Aorta (tissue), 5 donors: Measurements from ENCODE around the gene S1PR3. TPM values are rescaled to one million over a fixed set of nuclear protein-coding genes. Genes with fewer than 3 reads are reported as not detected.

Experiments used
- ATAC-seq: fragments of 200-7000 bp; cut with Tn5 transposase; one replicate; pipeline ENCODE4 v1.9.1; 2022; ENCODE audit warnings: moderate library complexity; ENCODE audit not compliant: low FRiP score
- DNase-seq, 2 donors: peaks; one replicate each; pipeline ENCODE4 v3.0.0-alpha.2; 2020
- H3K27ac ChIP-seq, 2 donors: one replicate each; pipeline ENCODE4 v1.5.1; 2013; ENCODE audit warnings: low read length in 2 of 2, mild to moderate bottlenecking in 2 of 2, moderate library complexity in 2 of 2, control low read depth in 1 of 2, inconsistent platforms in 1 of 2, low read depth in 1 of 2
- H3K27me3 ChIP-seq, 2 donors: one replicate each; pipeline ENCODE4 v1.6.1; 2013; ENCODE audit warnings: control low read depth in 1 of 2, low read length in 1 of 2, mild to moderate bottlenecking in 1 of 2, moderate library complexity in 1 of 2; ENCODE audit not compliant: insufficient read depth in 2 of 2, control insufficient read depth in 1 of 2
- H3K36me3 ChIP-seq, 2 donors: one replicate each; pipeline ENCODE4 v1.6.1; 2013; ENCODE audit warnings: control low read depth in 1 of 2, low read length in 1 of 2, mild to moderate bottlenecking in 1 of 2; ENCODE audit not compliant: insufficient read depth in 2 of 2, control insufficient read depth in 1 of 2
- H3K4me1 ChIP-seq, 2 donors: one replicate each; pipeline ENCODE4 v1.6.1; 2013; ENCODE audit warnings: low read length in 2 of 2, control low read depth in 1 of 2, mild to moderate bottlenecking in 1 of 2, moderate library complexity in 1 of 2; ENCODE audit not compliant: insufficient read depth in 2 of 2, control insufficient read depth in 1 of 2
- H3K4me3 ChIP-seq, 2 donors: one replicate each; pipeline ENCODE4 v1.5.1; 2013; ENCODE audit warnings: low read length in 2 of 2, control low read depth in 1 of 2, mild to moderate bottlenecking in 1 of 2
- H3K9me3 ChIP-seq: one replicate; pipeline ENCODE4 v1.6.1; 2013; ENCODE audit warnings: mild to moderate bottlenecking, low read length; ENCODE audit not compliant: control insufficient read depth
- WGBS, 2 donors: extraction: QIAGEN DNeasy Blood & Tissue Kit; methylation state at CpG; one replicate each; pipeline ENCODE4 v1.1.7; 2013; 5-methylcytosine and 5-hydroxymethylcytosine counted together
- intact Hi-C, 2 donors: fragments of 100-400 bp; cut with DNase I; formaldehyde crosslinking; loops; one replicate each; pipeline versions ENCODE4 v1.14.2 to v1.15.0; 2022
- polyA plus RNA-seq, 2 donors: library from polyadenylated mRNA; stranded (reverse); fragments of 200-250 nt; gene quantifications; one replicate each; pipeline ENCODE4 v1.2.3, GENCODE V29; 2013
- total RNA-seq, 2 donors: library from RNA; stranded (reverse); fragmentation: NEBNext Ultra II Directional; extraction: Animal tissue kit (Norgen Biotek cat#: 25700); gene quantifications; one replicate each; pipeline ENCODE4 v1.2.1, GENCODE V29; 2021
- donor health status: healthy with polysubstance abuse.
- donor health status: Bipolar disorder and iron deficiency.
- donor health status: DM: no; HTN: no; CAD: no.
- donor health status: DM: no; HTN: no; CAD: no.
- donor health status: DM: yes; HTN: yes; CAD: no.

The S1PR3 gene
- total and polyA plus RNA-seq, 4 donors, result 31.1 to 139 (median 46.5) TPM

DNA sequence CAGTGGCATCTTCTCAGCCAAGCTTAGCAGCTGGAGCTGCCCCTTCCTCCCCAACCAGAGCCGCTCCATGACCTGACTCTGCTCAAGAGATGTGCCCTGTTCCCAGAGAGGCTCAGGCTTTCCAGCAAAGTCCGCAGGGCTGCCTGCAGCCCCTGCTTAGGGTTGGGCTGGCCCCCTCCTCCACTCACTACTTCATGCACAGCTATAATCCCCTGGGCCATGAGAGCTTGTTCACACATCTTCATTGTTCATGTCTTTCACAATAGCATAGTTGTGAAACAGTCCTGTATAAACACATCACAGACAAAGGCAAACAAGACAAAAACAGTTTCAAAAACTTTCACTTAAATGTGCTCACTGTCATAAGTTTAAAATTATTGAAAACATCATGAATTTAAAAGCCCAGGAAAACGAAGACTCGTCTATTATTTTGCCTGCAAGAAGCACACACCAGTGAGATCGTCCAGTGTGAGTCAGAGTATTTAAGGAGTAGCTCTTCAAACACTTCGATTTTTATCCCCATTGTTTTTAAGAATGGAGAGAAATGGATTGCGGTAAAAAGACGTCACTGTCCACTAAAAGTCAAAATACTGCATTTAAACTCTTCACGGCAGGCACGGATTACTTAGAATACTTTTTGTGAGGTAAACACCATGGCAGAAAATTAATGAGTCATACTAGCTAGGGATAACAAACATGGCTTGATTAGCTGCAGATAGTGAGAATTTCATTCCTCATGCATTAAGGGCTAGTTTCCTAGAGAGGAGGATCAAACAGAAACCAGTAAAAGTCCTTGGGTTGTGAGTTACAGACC, 40.7 kb upstream of the S1PR3 start:
- Histone ChIP-seq H3K9me3 (peaks cover 1% of the 10 kb centered on the region), H3K4me1 (peaks cover 0 to 2% of the 10 kb centered on the region in 2 donors), H3K27ac (no peak overlapping the region), H3K36me3 (no peaks in the 10 kb centered on the region), H3K4me3 (no peak overlapping the region), H3K27me3 (no peaks in the 10 kb centered on the region)
- DNase-seq (no peak), ATAC-seq (no peak)
- WGBS, 2 donors, result 74 to 75% methylated on average over 10 of the region's 10 CpGs
- intact Hi-C loops, result no loop called here

DNA sequence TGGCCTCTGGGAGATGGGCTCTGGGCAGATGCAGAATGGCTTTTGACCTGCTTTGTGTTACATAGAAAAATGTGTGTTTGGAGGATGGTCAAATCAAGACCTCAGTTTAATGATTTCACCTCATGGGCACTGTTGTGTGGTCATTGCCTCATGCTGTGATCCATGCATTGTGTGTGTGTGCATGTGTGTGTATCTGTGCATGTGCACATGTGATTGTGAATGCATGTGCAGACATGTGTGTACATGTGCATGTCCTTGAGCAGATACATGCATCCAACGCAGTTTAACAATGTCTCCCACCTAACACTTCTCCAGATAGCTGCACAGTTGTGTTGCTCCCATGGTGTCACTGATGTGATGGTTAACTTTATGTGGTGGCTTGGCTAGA, 40.1 kb upstream of the S1PR3 start:
- Histone ChIP-seq H3K9me3 (peaks cover 1% of the 10 kb centered on the region), H3K27me3 (no peaks in the 10 kb centered on the region), H3K4me1 (peaks cover 0 to 2% of the 10 kb centered on the region in 2 donors), H3K36me3 (no peaks in the 10 kb centered on the region), H3K27ac (no peak overlapping the region), H3K4me3 (no peak overlapping the region)
- no peak for ATAC-seq
- no peak for DNase-seq
- WGBS, 2 donors, result 96% methylated on average over 1 of the region's 1 CpG
- intact Hi-C loops, result no loop called here

DNA sequence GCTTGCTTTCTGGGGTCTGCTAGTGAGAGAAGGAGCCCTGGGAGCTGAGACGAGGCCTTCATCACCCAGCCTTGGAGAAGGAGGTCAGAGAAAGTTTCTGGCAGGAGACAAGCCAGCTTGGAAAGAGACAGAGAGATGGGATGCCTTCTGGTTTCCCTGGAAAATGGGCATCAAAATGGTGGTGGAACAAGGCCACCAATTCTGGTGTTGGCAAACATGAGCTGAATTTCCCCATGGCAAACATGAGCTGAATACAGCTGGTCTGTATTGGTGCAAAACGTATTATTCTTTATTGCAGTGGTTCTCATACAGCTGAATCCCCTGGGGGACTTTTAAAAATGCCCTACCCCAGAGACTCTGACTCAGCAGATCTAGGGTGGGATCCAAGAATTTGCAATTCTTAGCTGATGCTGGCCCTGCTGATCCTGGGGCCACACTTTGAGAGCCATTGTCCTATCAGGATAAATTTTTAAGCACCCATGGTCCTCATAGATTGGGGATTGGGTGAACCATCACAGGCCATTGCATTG, 39.1 kb upstream of the S1PR3 start:
- Histone ChIP-seq H3K36me3 (no peaks in the 10 kb centered on the region), H3K4me1 (peaks cover 0 to 2% of the 10 kb centered on the region in 2 donors), H3K4me3 (no peak overlapping the region), H3K27me3 (no peaks in the 10 kb centered on the region), H3K27ac (no peak overlapping the region), H3K9me3 (peaks cover 1% of the 10 kb centered on the region)
- DNase-seq (no peak), ATAC-seq (no peak)
- intact Hi-C loops, result no loop called here
- WGBS, 2 donors, result 79 to 87% methylated on average over 2 of the region's 2 CpGs

DNA sequence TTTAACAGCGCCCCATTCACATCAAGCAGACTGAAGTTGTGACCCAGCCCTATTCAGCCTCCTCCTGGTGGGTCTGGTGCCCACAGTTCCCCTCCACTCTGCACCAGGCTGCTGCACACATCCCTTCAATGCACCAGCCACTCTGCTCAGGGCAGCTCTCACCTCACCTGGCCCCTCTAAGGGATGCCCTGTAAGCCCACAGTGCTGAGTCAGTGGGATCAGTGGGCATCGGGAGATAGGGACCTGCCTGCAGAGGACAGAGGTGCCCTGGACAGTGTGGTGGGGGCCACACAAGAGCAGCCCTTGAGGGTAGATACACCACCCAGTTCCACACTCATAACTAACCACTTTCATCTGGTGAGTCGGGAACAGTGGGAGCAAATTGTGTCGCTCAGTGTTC, 38.3 kb upstream of the S1PR3 start:
- no peaks in the 10 kb centered on the region for H3K36me3 ChIP-seq
- no peaks in the 10 kb centered on the region for H3K27me3 ChIP-seq
- H3K9me3 ChIP-seq, result peaks cover 1% of the 10 kb centered on the region
- 85 to 90% methylated on average over 4 of the region's 4 CpGs for WGBS, 2 donors
- no peak for DNase-seq
- no peak overlapping the region for H3K27ac ChIP-seq
- no peak overlapping the region for H3K4me3 ChIP-seq
- intact Hi-C loops, result no loop called here
- ATAC-seq, result peak; percentile 26
- peaks cover 0 to 2% of the 10 kb centered on the region in 2 donors for H3K4me1 ChIP-seq

DNA sequence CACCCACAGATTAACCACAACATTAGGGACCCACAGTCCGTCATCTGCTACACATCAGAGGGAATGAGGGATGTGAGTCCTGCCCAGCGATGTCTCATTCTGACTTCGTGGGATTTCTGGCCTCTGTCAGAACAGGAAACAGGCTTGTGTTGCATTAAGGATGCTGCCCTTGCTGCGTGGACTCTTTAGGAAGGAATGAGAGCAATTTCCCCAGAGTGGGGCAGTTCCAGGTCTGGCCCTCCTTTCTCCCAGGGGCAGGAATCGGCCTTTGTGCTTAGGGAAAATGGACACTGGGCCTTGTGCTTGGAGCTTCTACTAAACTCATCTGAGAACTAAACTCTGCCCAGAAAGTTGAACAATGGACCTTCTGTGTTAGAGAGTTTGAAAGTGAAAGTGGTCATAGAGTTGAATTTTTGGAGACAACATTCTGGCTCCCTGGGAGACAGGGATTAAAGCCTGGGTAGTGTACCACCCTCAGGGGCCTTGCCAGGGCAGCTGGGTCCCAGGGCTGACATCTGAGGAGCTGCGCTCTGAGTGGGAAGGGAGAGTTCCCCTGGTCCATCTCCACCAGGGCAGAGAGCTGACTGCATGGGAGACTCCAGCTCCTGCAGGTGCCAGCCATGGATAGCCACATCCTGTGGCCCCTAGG, 37.8 kb upstream of the S1PR3 start:
- Histone ChIP-seq H3K4me3 (no peak overlapping the region), H3K36me3 (no peaks in the 10 kb centered on the region), H3K4me1 (peaks cover 0 to 2% of the 10 kb centered on the region in 2 donors), H3K27ac (no peak overlapping the region), H3K27me3 (no peaks in the 10 kb centered on the region), H3K9me3 (peaks cover 1% of the 10 kb centered on the region)
- ATAC-seq (no peak), DNase-seq (no peak)
- 65 to 68% methylated on average over 6 of the region's 6 CpGs for WGBS, 2 donors
- intact Hi-C loops, result no loop called here

DNA sequence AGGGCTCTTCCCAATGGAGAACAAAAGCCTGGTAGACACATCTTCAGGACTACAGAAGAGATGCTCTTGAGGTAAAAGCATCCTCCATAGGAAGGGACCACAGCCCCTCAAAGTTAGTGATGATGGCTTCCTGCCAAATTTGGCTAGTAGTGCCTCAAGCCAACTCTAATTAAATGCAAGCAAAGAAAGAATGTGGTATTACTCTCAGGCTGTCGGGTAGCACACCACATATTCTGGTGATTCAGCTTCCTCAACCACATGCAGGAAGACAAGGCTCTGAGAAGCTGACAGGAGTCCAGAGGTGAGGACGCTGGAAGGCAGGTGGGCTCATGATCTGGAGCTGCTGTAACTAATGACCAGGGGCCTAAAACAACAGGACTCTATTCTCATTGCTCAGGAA, 37.2 kb upstream of the S1PR3 start:
- intact Hi-C loops, result no loop called here
- DNase-seq, result no peak
- no peak for ATAC-seq
- no peaks in the 10 kb centered on the region for H3K36me3 ChIP-seq
- peaks cover 0 to 2% of the 10 kb centered on the region in 2 donors for H3K4me1 ChIP-seq
- no peaks in the 10 kb centered on the region for H3K27me3 ChIP-seq
- H3K27ac ChIP-seq, result no peak overlapping the region
- peaks cover 1% of the 10 kb centered on the region for H3K9me3 ChIP-seq
- 84 to 86% methylated on average over 2 of the region's 2 CpGs for WGBS, 2 donors
- no peak overlapping the region for H3K4me3 ChIP-seq

DNA sequence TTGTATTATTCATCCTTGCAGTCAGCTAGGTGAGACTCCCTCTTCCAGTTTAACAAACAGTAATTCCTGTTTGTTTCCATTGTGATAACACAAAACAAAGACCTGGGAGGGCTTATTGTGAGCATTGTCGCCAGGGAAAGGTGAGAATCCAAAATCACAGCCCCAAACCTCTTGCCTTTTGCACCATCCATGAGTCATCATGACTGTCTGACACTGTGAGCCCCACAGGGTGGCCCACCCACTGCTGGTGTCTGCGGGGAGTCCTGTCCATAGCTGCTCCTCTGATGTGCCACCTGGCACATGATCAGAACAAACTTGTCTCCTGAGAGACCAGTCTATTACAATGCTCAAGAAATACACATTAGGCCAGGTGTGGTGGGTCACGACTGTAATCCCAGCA, 33.7 kb upstream of the S1PR3 start:
- Histone ChIP-seq H3K4me3 (no peak overlapping the region), H3K36me3 (no peaks in the 10 kb centered on the region), H3K27me3 (no peaks in the 10 kb centered on the region), H3K9me3 (peaks cover 1% of the 10 kb centered on the region), H3K27ac (no peak overlapping the region), H3K4me1 (peaks cover 0 to 2% of the 10 kb centered on the region in 2 donors)
- no peak for ATAC-seq
- DNase-seq, result no peak
- WGBS, 2 donors, result 86 to 88% methylated on average over 3 of the region's 3 CpGs
- intact Hi-C loops, result no loop called here

DNA sequence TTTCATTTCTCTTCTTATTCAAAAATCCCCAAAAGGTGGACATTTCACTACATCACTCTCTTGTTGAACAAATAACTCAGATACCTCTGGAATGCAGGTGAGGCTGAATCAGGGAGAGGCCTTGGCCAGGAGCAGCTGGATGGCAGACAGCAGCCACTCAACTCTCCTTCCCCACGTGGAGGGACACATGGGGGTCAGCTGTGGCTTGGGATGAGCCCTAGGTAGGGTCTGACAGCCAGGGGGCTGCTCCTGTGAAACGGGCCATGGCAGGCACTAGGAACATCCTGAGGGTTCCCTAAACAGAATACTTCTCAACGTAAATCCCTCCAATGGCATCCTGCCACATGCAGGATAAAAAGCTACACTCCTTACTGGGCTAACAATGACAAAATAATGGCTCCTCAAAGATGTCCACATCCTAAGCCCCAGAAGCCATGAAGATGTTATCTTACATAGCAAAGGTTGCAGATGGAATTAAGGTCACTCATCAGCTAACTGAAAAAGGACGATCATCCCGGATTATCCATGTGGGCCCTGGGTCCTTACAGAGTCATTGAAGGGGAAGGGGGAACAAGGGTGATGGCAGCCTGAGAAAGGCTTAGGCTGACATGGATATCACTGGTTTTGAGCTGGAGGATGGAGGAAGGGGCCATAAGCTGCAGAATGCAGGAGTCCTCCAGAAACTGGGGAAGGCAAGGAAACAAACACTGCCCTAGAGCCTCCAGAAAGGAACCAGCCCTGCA, 31.4 kb upstream of the S1PR3 start:
- ATAC-seq, result no peak
- no peaks in the 10 kb centered on the region for H3K27me3 ChIP-seq
- intact Hi-C loops, result no loop called here
- no peak overlapping the region for H3K4me3 ChIP-seq
- no peak overlapping the region for H3K27ac ChIP-seq
- H3K36me3 ChIP-seq, result no peaks in the 10 kb centered on the region
- 83 to 84% methylated on average over 5 of the region's 5 CpGs for WGBS, 2 donors
- no peak for DNase-seq
- no peaks in the 10 kb centered on the region for H3K9me3 ChIP-seq
- no peaks in the 10 kb centered on the region for H3K4me1 ChIP-seq
